OCI-LY3 (cell line): ENCODE measurements around the gene CRB1.

ENCODE experiments used
- H2AFZ ChIP-seq: fragments of 200-600, 300-600 bp; shearing (Covaris generic); 2 replicates; pipeline ENCODE4 v1.6.0; 2014; ENCODE audit warnings: antibody characterized with exemption, low read depth, low read length
- H3K27ac ChIP-seq: fragments of 200-600, 300-600 bp; sonication (generic); 2 replicates; pipeline ENCODE4 v1.5.1; 2014; ENCODE audit warnings: mild to moderate bottlenecking, low read length, moderate library complexity, mixed read lengths
- H3K27me3 ChIP-seq: fragments of 200-600, 300-600 bp; sonication (generic); 2 replicates; pipeline ENCODE4 v1.6.1; 2014; ENCODE audit warnings: low read depth, low read length, mixed read lengths
- H3K36me3 ChIP-seq: fragments of 200-600, 300-600 bp; sonication (generic); replicated peaks from 2 replicates; pipeline ENCODE3; 2014; ENCODE audit warnings: low read depth, low read length, mixed read lengths
- H3K4me1 ChIP-seq: fragments of 300-600, 200-600 bp; sonication (generic); 2 replicates; pipeline ENCODE4 v1.6.1; 2014; ENCODE audit warnings: low read length, mixed read lengths
- H3K4me2 ChIP-seq: fragments of 200-600, 300-600 bp; sonication (generic); 2 replicates; pipeline ENCODE4 v1.6.1; 2014; ENCODE audit warnings: low read length, mixed read lengths
- H3K4me3 ChIP-seq: fragments of 300-600, 200-600 bp; sonication (generic); 2 replicates; pipeline ENCODE4 v1.5.1; 2014; ENCODE audit warnings: antibody characterized with exemption, mild to moderate bottlenecking, low read length, moderate library complexity
- H3K79me2 ChIP-seq: fragments of 300-600, 200-600 bp; shearing (Covaris generic); 2 replicates; pipeline ENCODE4 v1.6.1; 2014; ENCODE audit warnings: mild to moderate bottlenecking, low read length, mixed read lengths
- H3K9ac ChIP-seq: fragments of 300-600, 200-600 bp; shearing (Covaris generic); 2 replicates; pipeline ENCODE4 v1.6.0; 2014; ENCODE audit warnings: mild to moderate bottlenecking, low read length, moderate library complexity
- H3K9me3 ChIP-seq: fragments of 200-600, 300-600 bp; shearing (Covaris generic); 2 replicates; pipeline ENCODE4 v1.6.1; 2014; ENCODE audit warnings: low read length, mixed read lengths; ENCODE audit not compliant: insufficient read depth
- H4K20me1 ChIP-seq: fragments of 200-600, 300-600 bp; sonication (generic); 2 replicates; pipeline ENCODE4 v1.6.1; 2016; ENCODE audit warnings: low read length, mixed read lengths; ENCODE audit not compliant: insufficient read depth
- EZH2phosphoT487 ChIP-seq: fragments of 200-600 bp; shearing (Covaris generic); IDR thresholded peaks from 2 replicates; pipeline ENCODE4 v1.6.1; 2018; ENCODE audit warnings: antibody characterized with exemption, mixed run types, low read depth
- TF ChIP-seq, protein P1 (sequence below): fragments of 200-600, 300-600 bp; sonication (generic); IDR thresholded peaks from 2 replicates; pipeline ENCODE4 v1.5.1; 2014; ENCODE audit warnings: antibody characterized with exemption, low read length, low read depth

CRB1 gene

DNA sequence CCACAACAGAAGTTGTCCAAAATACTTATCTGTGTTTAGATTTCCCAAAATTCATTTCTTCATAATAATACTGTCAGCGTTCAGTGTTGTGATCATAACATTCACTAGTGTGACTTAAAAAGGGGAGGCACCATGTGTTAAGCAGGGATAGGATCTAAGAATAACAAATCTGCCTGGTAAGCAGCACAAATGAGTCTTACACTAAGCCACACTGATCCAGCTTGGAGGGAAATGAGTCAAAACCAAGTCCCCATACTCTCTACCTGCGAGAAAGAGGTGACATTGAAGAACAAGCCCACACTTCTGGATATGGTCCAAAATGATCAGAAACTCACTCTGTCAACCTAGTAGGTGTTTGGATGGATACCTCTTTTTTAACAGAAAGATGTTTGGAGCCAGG lies 145.5 kb downstream of the CRB1 start:
- H3K4me3 ChIP-seq: no peak overlapping the region
- H2AFZ ChIP-seq: no peak overlapping the region
- no peaks in the 10 kb centered on the region for H3K27me3 ChIP-seq
- H3K4me2 ChIP-seq: no peak overlapping the region
- TF ChIP-seq, protein P1, sequence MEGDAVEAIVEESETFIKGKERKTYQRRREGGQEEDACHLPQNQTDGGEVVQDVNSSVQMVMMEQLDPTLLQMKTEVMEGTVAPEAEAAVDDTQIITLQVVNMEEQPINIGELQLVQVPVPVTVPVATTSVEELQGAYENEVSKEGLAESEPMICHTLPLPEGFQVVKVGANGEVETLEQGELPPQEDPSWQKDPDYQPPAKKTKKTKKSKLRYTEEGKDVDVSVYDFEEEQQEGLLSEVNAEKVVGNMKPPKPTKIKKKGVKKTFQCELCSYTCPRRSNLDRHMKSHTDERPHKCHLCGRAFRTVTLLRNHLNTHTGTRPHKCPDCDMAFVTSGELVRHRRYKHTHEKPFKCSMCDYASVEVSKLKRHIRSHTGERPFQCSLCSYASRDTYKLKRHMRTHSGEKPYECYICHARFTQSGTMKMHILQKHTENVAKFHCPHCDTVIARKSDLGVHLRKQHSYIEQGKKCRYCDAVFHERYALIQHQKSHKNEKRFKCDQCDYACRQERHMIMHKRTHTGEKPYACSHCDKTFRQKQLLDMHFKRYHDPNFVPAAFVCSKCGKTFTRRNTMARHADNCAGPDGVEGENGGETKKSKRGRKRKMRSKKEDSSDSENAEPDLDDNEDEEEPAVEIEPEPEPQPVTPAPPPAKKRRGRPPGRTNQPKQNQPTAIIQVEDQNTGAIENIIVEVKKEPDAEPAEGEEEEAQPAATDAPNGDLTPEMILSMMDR: no peak
- H3K27ac ChIP-seq: no peak overlapping the region
- no peaks in the 10 kb centered on the region for H4K20me1 ChIP-seq
- H3K9ac ChIP-seq: no peak overlapping the region
- H3K36me3 ChIP-seq: no peaks in the 10 kb centered on the region
- no peaks in the 10 kb centered on the region for H3K4me1 ChIP-seq
- H3K9me3 ChIP-seq: no peaks in the 10 kb centered on the region
- H3K79me2 ChIP-seq: no peaks in the 10 kb centered on the region

DNA sequence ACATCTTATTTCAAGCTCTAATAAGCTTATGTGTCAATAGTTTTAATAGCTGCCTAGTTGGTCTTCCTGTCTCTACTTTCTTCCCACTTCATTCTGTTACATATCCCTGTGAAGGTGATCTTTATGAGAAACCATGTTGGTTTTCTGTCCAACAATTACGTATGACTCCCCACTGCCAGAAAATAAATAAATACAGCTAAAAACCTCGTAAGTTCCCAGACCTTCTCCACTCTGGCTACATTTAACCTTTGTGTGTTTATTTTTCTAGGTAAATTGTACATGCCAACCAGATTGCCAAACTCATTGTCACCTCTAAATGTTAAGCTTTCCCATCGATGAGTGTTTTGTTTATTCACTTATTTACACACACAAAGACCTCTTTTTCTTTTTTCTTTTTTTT lies 147.2 kb downstream of the CRB1 start:
- Histone ChIP-seq H4K20me1 (no peaks in the 10 kb centered on the region), H3K4me2 (no peak overlapping the region), H3K9ac (no peak overlapping the region), H3K27me3 (no peaks in the 10 kb centered on the region), H3K79me2 (no peaks in the 10 kb centered on the region), H3K9me3 (no peaks in the 10 kb centered on the region), H2AFZ (no peak overlapping the region), H3K4me1 (no peaks in the 10 kb centered on the region), H3K36me3 (no peaks in the 10 kb centered on the region), H3K4me3 (no peak overlapping the region), H3K27ac (no peak overlapping the region)
- TF ChIP-seq EZH2phosphoT487: no peak
- TF ChIP-seq, protein P1: no peak

DNA sequence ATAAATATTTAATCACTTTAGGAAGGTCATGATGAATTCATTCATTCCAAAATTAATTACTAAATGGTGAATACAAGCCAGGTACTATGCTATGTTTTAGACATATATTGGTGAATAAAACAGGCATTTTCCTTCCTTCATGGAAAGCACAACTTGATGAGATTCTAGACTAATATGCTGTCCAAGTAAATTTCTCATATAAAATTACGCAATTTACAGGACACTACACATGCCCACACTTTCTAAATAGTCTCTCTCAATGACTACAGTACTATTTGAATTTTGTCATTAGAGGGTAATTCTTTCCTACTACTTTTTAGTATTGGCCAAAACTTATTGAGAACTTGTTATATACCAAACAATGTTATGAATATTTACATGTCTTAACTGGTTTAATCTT lies 150.6 kb downstream of the CRB1 start:
- Histone ChIP-seq H3K4me1 (no peaks in the 10 kb centered on the region), H3K9ac (no peak overlapping the region), H3K27me3 (no peaks in the 10 kb centered on the region), H3K79me2 (no peaks in the 10 kb centered on the region), H3K9me3 (no peaks in the 10 kb centered on the region), H2AFZ (no peak overlapping the region), H3K36me3 (no peaks in the 10 kb centered on the region), H3K4me3 (no peak overlapping the region), H4K20me1 (no peaks in the 10 kb centered on the region), H3K4me2 (no peak overlapping the region), H3K27ac (no peak overlapping the region)
- TF ChIP-seq, protein P1: no peak
- no peak for TF ChIP-seq EZH2phosphoT487

DNA sequence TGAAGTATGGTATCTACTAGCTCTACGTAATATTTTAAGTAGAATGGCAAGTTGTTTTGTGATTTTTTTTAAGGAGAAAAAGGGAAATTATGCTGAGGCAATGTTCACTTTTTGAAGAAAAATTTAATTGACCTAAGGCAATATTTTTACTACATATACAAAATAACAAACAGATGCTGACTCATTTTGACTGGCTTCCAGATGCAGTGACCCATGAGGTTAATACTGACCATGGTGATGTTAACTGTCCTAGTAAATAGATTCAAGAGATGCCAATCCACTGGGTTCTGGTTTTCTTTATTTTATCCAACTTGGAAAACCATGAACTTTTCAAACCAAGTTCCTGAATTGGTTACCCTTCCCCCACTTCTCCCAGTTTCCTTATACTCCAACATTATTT lies 154.9 kb downstream of the CRB1 start:
- H3K79me2 ChIP-seq: no peaks in the 10 kb centered on the region
- H3K27ac ChIP-seq: no peak overlapping the region
- H2AFZ ChIP-seq: no peak overlapping the region
- no peak overlapping the region for H3K4me2 ChIP-seq
- no peaks in the 10 kb centered on the region for H3K9me3 ChIP-seq
- H3K27me3 ChIP-seq: no peaks in the 10 kb centered on the region
- no peaks in the 10 kb centered on the region for H3K4me1 ChIP-seq
- H3K4me3 ChIP-seq: no peak overlapping the region
- no peak for TF ChIP-seq EZH2phosphoT487
- TF ChIP-seq, protein P1: no peak
- H4K20me1 ChIP-seq: no peaks in the 10 kb centered on the region
- H3K36me3 ChIP-seq: no peaks in the 10 kb centered on the region
- H3K9ac ChIP-seq: no peak overlapping the region
